Raji (cell line): ENCODE results near the gene GLP2R.

Source experiments
- POLR2A ChIP-seq: IDR thresholded peaks from 2 replicates; pipeline ENCODE4 v1.6.1; 2011; ENCODE audit warnings: low read depth, low read length, control low read depth; ENCODE audit not compliant: insufficient read depth

The GLP2R gene

GRCh38 chr17:9825641-9826150 is at the start of gene GLP2R:
Gene GLP2R (plus strand): TSS chr17:9825924. CDS start chr17:9826064, 140 bp downstream.
- no peak for TF ChIP-seq POLR2A

GRCh38 chr17:9776911-9777310 is 48.8 kb upstream of the GLP2R start:
- TF ChIP-seq POLR2A, result no peak

- no peak for TF ChIP-seq POLR2A
These were observed 45.2 kb upstream of the GLP2R start for GRCh38 chr17:9780552-9780951.

GRCh38 chr17:9783050-9783449 is 42.7 kb upstream of the GLP2R start:
- no peak for TF ChIP-seq POLR2A

GRCh38 chr17:9784544-9784943 is 41.2 kb upstream of the GLP2R start:
- no peak for TF ChIP-seq POLR2A

GRCh38 chr17:9788601-9789000 is 37.1 kb upstream of the GLP2R start:
- TF ChIP-seq POLR2A, result no peak

GRCh38 chr17:9790316-9790715 is 35.4 kb upstream of the GLP2R start:
- no peak for TF ChIP-seq POLR2A

GRCh38 chr17:9790889-9791876 is 34.5 kb upstream of the GLP2R start, which contains the start of gene DHRS7C:
Gene DHRS7C (minus strand): TSS chr17:9791592. CDS start chr17:9791284, 308 bp downstream.
- no peak for TF ChIP-seq POLR2A

GRCh38 chr17:9792181-9792840 is 33.4 kb upstream of the GLP2R start:
- TF ChIP-seq POLR2A, result no peak

GRCh38 chr17:9798008-9798407 is 27.7 kb upstream of the GLP2R start:
- TF ChIP-seq POLR2A, result no peak

GRCh38 chr17:9798724-9799123 is 27.0 kb upstream of the GLP2R start:
- no peak for TF ChIP-seq POLR2A

- no peak for TF ChIP-seq POLR2A
These were observed 24.2 kb upstream of the GLP2R start for GRCh38 chr17:9801505-9801904.

- no peak for TF ChIP-seq POLR2A
These were observed 23.4 kb upstream of the GLP2R start for GRCh38 chr17:9802294-9802693.

GRCh38 chr17:9802697-9803096 is 23.0 kb upstream of the GLP2R start:
- TF ChIP-seq POLR2A, result no peak

GRCh38 chr17:9805769-9806168 is 20.0 kb upstream of the GLP2R start:
- no peak for TF ChIP-seq POLR2A

- TF ChIP-seq POLR2A, result no peak
These were observed 19.0 kb upstream of the GLP2R start for GRCh38 chr17:9806699-9807098.
